ENCODE measurements around the gene SP140.
"Not testable (repeated sequence)": the region's sequence is repeated elsewhere in the genome, so short reads cannot be mapped to it uniquely, and the experiment has no call there.

Gene SP140

DNA sequence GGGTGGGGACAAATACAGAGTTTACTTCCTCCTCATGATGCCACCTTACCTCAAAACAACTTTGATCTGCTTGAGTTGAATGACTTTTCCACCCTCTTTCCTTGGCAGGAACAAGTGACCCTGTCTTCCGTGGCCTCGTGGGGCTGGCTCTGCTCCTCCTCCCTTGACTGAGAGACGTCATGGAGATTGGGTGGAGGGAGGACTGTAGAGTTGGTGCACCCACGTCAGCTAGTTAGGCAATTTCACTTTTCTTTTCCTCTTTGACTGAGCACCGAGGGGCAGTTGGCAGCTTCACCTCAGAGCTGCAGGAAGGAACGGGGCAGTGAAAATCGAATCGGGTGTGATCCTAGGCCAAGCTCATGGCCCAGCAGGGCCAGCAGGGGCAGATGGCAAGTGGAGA, at the start of gene SP140:
Gene SP140 (plus strand): TSS at position 251 of the 400 bp plus-strand sequence. CDS start 109 bp downstream, at position 360.
- no peak for DNase-seq (ENCODE audit: low read depth in 2 of 2)

GRCh38 chr2:230176996-230177395, 48.5 kb upstream of the SP140 start:
- no peak for DNase-seq (ENCODE audit: low read depth in 2 of 2)

DNA sequence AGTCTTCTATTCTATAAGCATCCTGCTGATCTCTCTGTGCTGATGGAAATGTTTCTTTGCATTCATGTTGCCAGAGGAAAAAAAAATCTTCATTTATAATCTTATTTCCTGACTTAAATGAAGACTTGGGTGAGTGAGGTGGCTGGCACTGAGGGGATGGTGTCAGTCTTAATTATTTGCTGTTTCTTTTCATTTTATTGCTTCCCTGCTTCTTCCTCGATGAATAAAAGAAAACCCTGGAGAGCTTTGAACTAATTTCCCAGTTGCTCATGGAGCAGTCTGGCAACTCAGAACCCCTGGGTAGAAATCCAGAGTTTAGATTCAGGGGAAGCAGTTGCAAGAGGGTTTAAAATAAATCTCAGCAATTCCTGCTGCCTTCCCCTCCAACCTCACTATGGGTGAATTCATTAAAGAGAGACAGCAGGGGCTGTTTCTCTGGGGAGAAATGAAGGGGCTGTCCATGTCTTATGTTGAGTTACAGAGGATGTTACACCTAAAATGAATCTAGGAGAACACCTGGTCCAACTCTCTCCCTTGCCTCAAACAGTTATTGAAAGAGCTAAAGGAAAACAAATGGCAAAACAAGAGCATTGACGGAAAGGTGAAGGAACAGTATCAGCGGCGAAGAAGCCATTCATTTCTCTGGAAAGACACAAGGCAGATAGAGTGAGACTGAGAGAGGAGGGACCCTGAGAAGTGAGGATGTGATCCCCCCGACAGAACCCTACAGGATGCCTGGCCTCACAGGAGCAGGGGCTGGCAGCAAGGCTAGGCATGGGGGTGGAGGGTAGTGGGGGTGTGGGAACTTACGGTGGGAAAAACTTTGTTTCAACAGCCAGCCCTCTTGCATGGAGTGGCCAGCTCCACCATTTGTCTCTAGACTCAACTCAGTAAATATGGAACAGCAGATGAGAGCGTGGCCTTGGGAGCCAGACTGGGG, 46.7 kb upstream of the SP140 start:
- no peak for DNase-seq (ENCODE audit: low read depth in 2 of 2)

GRCh38 chr2:230179907-230180306, 45.6 kb upstream of the SP140 start:
- DNase-seq (ENCODE audit: low read depth in 2 of 2): no peak

DNA sequence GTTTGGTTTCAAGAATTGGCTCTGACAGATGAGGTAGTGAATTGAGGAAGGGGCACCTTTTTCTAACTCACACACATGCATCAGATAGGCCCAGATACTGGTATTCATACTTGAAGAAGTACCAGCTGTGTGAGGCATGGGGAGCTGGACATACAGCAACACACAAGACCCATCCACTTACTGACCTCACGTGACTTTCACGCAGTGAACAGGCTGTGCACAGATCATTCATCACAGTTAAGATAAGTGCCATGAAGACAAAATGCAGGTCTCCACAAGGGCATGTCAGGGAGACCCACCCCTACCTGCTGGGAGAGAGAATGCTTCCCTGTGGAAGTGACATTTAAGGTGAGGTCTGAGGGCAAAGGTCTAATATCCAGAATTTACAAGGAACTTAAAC, 44.3 kb upstream of the SP140 start:
- DNase-seq (ENCODE audit: low read depth in 2 of 2): no peak

DNA sequence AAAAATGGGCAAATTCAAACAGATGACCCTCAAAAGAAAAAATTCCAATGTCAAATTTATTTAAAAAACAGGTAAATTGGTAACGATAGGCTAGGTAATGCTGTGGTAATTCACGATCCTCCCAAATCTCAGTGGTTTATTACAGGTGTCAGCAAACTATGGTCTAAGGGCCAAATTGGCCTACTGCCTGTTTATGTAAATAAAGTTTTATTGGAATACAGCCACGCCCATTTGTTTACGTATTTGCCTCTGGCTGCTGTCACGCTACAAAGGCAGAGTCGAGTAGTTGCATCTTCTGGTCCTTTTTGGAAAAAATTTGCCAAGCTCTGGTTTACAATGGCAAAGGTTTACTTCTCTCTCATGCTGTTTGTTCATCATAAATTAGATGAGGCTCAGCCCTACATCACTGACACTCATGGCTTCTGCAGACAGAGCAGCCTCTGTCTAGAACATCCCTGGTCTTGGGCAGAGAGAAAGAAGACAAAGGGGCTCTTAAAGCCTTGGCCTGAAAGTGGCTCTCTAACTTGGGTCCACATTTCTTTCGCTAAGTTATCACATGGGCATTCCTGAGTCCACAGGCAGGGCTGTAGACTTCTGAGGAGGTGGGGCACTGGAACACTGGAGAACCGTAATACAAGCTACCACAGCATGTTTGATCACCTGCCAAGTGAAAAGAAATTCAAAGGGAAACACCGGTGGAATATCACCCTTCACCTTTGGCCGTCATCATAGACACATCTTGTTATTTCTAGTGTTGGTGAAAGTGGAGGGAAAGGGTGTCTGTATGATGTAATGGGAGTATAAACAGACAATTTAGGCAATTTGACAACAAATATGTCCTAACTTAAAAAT, 40.6 kb upstream of the SP140 start:
- no peak for DNase-seq (ENCODE audit: low read depth in 2 of 2)

- no peak for DNase-seq (ENCODE audit: low read depth in 2 of 2)
Measured at GRCh38 chr2:230202430-230203109, 23.0 kb upstream of the SP140 start.

DNA sequence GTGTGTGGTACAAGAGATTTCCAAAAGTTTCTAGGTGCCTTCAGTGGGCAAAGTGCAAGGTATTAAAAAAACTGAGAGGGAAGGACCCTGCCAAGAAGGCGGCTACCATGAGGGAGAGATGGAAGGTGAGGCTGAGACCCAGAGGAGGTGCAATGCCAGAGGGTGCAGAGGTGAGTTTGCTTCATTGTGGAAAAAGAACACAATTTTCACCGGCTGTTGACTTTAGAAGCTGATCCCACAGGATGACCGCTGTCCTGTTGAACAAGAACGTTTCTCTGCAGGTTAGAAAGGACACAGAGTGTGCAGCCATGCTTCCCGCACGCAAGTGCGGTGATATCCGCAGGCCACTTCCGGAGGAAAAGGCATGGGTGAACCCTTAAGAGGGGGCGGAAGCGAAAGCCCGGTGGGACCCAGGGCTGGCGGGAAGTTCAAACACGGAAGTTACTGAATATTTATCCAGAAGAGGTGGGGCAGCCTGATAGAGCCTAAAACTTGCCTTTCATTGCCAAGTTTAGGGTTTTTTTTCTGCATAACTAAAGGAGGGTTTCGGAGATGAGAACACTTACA, 22.3 kb upstream of the SP140 start:
- no peak for DNase-seq (ENCODE audit: low read depth in 2 of 2)

- DNase-seq (ENCODE audit: low read depth in 2 of 2): no peak
Measured at GRCh38 chr2:230205034-230205433, 20.5 kb upstream of the SP140 start.

DNA sequence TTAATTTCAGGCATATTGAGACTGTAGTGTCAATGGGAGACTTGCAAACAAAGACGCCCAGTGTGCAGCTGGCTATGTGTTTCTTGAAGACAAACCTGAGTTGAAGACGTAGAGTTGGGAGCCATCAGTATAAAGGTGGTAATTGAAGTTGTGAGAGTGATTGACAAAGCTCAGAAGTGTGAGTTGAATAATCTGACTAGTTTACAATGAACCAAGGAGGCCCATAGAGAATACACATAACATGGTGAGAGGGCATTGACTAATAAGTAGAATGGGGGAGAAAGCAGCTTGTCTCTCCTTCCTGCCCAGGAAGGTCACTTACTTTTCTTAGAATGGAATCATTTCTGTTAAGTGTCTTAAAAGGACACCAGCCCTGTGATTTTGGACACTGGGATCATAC, 19.8 kb upstream of the SP140 start:
- no peak for DNase-seq (ENCODE audit: low read depth in 2 of 2)

GRCh38 chr2:230208576-230208975, 17.0 kb upstream of the SP140 start:
- no peak for DNase-seq (ENCODE audit: low read depth in 2 of 2)

DNA sequence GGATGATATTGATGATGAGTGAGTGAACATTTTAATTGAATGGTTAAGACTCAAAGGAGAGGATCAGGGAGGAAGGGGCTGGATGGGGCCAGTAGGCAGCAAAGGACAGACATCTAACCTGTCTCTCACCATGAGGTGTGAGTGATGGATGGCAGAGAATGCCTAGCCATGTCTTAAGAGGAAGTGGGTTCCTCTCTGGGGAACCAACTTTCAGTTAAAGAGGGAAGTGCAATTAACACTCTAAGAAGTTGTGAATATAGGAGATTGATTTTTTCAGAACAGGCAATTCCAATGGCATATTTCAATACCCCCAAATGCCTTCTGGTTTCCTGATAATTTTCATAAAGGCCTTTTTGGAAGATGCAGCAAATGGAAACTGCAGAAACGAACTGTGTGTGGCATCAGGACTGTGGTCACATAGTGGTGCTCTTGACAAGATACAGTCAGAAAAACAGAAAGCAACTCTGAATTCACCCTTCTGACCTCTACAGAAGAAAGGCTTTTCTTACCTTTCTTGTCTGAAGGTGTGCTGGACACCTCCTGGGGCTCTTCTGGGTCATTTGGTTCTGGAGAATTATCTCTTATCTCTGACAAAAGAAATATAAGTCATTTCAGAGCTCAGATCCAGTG, 16.0 kb upstream of the SP140 start:
- DNase-seq (ENCODE audit: low read depth in 2 of 2): no peak

DNA sequence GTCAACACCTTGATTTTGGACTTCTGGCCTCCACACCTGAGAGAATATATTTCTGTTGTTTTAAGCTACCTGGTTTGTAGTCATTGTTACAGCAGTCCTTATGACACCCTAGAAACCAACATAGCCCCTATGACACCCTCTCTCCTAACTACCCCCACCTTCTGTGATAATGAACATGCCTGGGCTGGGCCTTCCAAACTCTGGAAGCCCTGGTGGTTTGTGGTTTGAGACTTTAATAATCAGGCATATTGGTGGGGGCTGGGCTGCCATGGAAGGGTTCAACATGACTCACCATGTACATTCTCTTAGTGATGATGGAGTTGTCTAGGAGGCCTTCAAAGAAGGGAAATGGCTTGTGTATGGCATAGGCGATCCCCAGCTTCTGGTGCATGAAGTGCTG, 9.0 kb upstream of the SP140 start:
- no peak for DNase-seq (ENCODE audit: low read depth in 2 of 2)

GRCh38 chr2:230217424-230217823, 8.1 kb upstream of the SP140 start:
- DNase-seq (ENCODE audit: low read depth in 2 of 2): no peak

- no peak for DNase-seq (ENCODE audit: low read depth in 2 of 2)
Measured at GRCh38 chr2:230218421-230218820, 7.1 kb upstream of the SP140 start.

- DNase-seq (ENCODE audit: low read depth in 2 of 2): peak; percentile 42 to 50
Measured at GRCh38 chr2:230219419-230220331, 5.9 kb upstream of the SP140 start, which contains the start of gene SP110. TSS of gene SP110 (minus strand) at chr2:230219984. CDS start at chr2:230216927, 3,057 bp downstream.

GRCh38 chr2:230220347-230220969, 5.1 kb upstream of the SP140 start:
- DNase-seq (ENCODE audit: low read depth in 2 of 2): no peak

DNA sequence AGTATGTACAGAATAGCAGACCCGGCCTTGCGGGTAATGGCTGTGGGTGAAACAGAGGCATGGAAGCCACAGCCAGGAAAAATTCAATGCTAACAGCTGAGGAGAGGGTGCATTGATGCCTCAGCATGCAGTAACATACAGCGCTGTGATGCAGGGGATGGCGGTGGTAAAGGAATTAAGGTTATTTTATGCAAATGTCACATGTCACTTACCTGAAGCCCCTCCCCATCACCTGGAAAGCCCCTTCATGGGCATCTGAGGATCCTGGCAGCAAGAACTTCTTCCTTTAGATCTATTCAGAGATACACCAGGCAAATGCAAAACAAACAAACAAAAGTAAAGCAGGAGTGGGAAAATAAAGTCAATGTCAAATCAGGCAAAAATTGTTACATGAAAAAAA, 4.0 kb upstream of the SP140 start:
- no peak for DNase-seq (ENCODE audit: low read depth in 2 of 2)

DNA sequence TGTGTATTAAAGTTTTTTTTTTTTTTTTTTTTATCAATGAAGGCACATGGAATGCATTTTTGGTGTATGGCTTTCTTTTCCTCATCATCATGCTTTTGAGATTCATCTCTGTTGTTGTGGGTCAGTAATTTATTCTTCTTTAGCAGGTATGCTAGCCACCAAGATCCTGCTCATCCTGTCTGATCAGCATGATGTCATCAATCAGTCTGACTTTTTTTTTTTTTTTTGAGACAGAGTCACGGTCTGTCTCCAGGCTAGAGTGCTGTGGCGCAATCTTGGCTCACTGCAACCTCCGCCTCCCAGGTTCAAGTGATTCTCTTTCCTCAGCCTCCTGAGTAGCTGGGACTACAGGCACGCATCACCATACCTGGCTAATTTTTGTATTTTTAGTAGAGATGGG, 2.7 kb upstream of the SP140 start:
- DNase-seq (ENCODE audit: low read depth in 2 of 2): not testable (repeated sequence)

GRCh38 chr2:230224458-230224857, 1.1 kb upstream of the SP140 start:
- DNase-seq (ENCODE audit: low read depth in 2 of 2): no peak

Measured in fibroblast of skin of left biceps (primary cell).